Right lobe of liver (tissue), 6 donors: ENCODE data around the gene RLF. TPM values are rescaled to one million over a fixed set of nuclear protein-coding genes. Genes with fewer than 3 reads are reported as not detected.
"Not testable (repeated sequence)": the region's sequence is repeated elsewhere in the genome, so short reads cannot be mapped to it uniquely, and the experiment has no call there.

Experiments
- ATAC-seq, 4 donors: fragments of 200-7000 bp; cut with Tn5 transposase; one replicate each; pipeline ENCODE4 v1.9.1; 2020; ENCODE audit warnings: mild to moderate bottlenecking in 4 of 4, moderate library complexity in 4 of 4
- DNase-seq, 3 donors: peaks; one replicate each; pipeline ENCODE4 v3.0.0-alpha.2; 2020
- H3K27ac ChIP-seq, 3 donors: fragments of 200-600 bp; one replicate each; pipeline ENCODE4 v1.8.0; 2022
- H3K27me3 ChIP-seq, 2 donors: fragments of 200-600 bp; one replicate each; pipeline ENCODE4 v1.8.0; 2022
- H3K36me3 ChIP-seq, 4 donors: fragments of 200-600 bp; sonication (generic) in 1 of 4; one replicate each; pipeline versions ENCODE4 v1.5.1 to v1.8.0; 2017 to 2022; ENCODE audit warnings: control low read depth in 1 of 4
- H3K4me1 ChIP-seq, 4 donors: fragments of 200-600 bp; sonication (generic) in 1 of 4; one replicate each; pipeline versions ENCODE4 v1.5.1 to v1.8.0; 2017 to 2022; ENCODE audit warnings: control low read depth in 1 of 4
- H3K4me3 ChIP-seq, 3 donors: fragments of 200-600 bp; one replicate each; pipeline ENCODE4 v1.8.0; 2022
- H3K9me3 ChIP-seq, 4 donors: fragments of 200-600 bp; sonication (generic) in 1 of 4; one replicate each; pipeline versions ENCODE4 v1.5.1 to v1.8.0; 2017 to 2022; ENCODE audit warnings: control low read depth in 1 of 4
- POLR2A ChIP-seq: fragments of 450-650 bp; IDR thresholded peaks from one replicate; pipeline ENCODE4 v1.6.1; 2017; ENCODE audit warnings: antibody characterized with exemption, mild to moderate bottlenecking
- WGBS: methylation state at CpG from one replicate; pipeline ENCODE4 v1.1.6; 2018; ENCODE audit warnings: low coverage, low lambda C conversion rate; ENCODE audit not compliant: insufficient coverage; ENCODE audit errors: missing lambda C conversion rate; 5-methylcytosine and 5-hydroxymethylcytosine counted together
- intact Hi-C, 2 donors: fragments of 100-400 bp; cut with DNase I; formaldehyde crosslinking; loops; one replicate each; pipeline versions ENCODE4 v1.11.2 to v1.14.1; 2022
- total RNA-seq, 6 experiments: library from RNA; depleted of rRNA in 2 of 6; stranded (reverse); fragments of >200 nt in 2 of 6; fragmentation: NEBNext Ultra II Directional in 3 of 6; extraction: Animal tissue kit (Norgen Biotek cat#: 25700) in 3 of 6; gene quantifications; one replicate each; pipeline versions ENCODE4 v1.1.0 to v1.2.4, GENCODE V29; 2016 to 2023
- TF ChIP-seq, protein P1 (sequence below), 4 donors: fragments of 200-600 bp in 3 of 4; fragments of 450-650 bp in 1 of 4; IDR thresholded peaks; one replicate each; pipeline versions ENCODE4 v1.5.1 to v1.8.0; 2016 to 2022; ENCODE audit warnings: antibody characterized with exemption in 4 of 4, mild to moderate bottlenecking in 2 of 4
- donor health status: DM: no; HTN: yes; CAD: no.
- donor health status: DM: no; HTN: no; CAD: no.
- donor health status: DM: no; HTN: no; CAD: no.
- donor health status: DM: no; HTN: yes; CAD: no.
- donor health status: DM: no; HTN: yes; CAD: no.

Gene RLF
- total RNA-seq, 6 experiments from 2014 or later, result 4.6 to 12.3 (median 6.0) TPM

DNA sequence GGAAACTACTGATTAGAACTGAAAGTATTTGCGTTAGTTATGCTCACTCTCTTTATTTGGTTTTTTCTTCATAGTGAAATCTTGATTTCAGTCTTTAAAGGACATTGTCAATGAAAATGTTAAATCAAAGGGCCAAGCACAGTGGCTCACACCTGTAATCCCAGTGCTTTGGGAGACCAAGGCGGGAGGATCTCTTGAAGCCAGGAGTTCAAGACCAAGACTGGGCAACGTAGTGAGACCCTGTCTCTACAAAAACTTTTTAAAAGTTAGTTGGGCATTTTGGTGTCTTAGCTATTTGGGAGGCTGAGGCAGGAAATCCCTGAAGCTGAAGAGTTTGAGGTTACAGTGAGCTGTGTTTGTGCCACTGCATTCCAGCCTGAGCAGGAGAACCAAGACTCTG lies 13.6 kb downstream of the RLF start:
- Histone ChIP-seq H3K27ac (no peak overlapping the region), H3K9me3 (no peaks in the 10 kb centered on the region), H3K4me1 (peaks cover 0 to 4% (median 0%) of the 10 kb centered on the region in 4 donors), H3K36me3 (no peaks in the 10 kb centered on the region), H3K27me3 (no peaks in the 10 kb centered on the region), H3K4me3 (no peak overlapping the region)
- intact Hi-C loops, result no loop called here
- no peak for DNase-seq
- TF ChIP-seq POLR2A, result no peak
- TF ChIP-seq, protein P1, sequence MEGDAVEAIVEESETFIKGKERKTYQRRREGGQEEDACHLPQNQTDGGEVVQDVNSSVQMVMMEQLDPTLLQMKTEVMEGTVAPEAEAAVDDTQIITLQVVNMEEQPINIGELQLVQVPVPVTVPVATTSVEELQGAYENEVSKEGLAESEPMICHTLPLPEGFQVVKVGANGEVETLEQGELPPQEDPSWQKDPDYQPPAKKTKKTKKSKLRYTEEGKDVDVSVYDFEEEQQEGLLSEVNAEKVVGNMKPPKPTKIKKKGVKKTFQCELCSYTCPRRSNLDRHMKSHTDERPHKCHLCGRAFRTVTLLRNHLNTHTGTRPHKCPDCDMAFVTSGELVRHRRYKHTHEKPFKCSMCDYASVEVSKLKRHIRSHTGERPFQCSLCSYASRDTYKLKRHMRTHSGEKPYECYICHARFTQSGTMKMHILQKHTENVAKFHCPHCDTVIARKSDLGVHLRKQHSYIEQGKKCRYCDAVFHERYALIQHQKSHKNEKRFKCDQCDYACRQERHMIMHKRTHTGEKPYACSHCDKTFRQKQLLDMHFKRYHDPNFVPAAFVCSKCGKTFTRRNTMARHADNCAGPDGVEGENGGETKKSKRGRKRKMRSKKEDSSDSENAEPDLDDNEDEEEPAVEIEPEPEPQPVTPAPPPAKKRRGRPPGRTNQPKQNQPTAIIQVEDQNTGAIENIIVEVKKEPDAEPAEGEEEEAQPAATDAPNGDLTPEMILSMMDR (IDR thresholded peaks at IDR 0.05), result no peak
- 79% methylated on average over 3 of the region's 3 CpGs for WGBS
- ATAC-seq, result no peak

DNA sequence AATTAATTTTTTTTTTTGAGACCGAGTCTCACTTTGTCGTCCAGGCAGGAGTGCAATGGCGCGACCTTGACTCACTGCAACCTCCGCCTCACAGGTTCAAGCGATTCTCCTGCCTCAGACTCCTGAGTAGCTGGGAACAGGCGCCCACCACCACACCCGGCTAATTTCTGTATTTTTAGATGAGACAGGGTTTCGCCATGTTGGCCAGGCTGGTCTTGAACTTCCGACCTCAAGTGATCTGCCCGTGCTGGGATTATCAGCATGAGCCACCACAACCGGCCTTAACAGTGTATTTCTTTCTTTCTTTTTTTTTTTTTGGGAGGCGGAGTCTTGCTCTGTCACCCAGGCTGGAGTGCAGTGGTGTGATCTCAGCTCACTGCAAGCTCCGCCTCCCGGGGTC lies 15.8 kb downstream of the RLF start:
- H3K9me3 ChIP-seq, H3K27ac ChIP-seq, H3K27me3 ChIP-seq, H3K4me1 ChIP-seq, H3K36me3 ChIP-seq, H3K4me3 ChIP-seq, intact Hi-C loops, DNase-seq, ATAC-seq: not testable (repeated sequence)
- WGBS, result 95% methylated on average over 11 of the region's 15 CpGs

DNA sequence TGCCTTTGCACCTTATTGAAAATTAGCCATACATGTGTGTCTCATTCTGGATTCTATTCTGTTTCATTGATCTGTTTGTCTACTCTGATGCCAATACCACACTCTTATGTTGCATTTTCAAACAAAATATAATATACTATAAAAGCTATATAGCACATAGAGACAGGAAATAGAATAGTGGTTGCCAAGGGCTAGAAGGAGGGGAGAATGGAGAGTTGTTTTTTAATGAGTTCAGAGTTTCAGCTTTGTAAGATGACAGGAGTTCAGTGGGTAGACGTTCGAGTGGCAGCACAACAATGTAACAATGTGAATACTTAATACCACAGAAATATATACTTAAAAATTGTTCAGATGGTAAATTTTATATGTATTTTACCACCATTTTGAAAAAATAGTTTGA lies 17.0 kb downstream of the RLF start:
- no peaks in the 10 kb centered on the region for H3K27me3 ChIP-seq
- no peak overlapping the region for H3K4me3 ChIP-seq
- H3K27ac ChIP-seq, result no peak overlapping the region
- TF ChIP-seq, protein P1 (IDR thresholded peaks at IDR 0.05), result no peak
- TF ChIP-seq POLR2A, result no peak
- no peak for DNase-seq
- H3K4me1 ChIP-seq, result peaks cover 0 to 4% (median under 1%) of the 10 kb centered on the region in 4 donors
- intact Hi-C loops, result no loop called here
- no peaks in the 10 kb centered on the region for H3K9me3 ChIP-seq
- 59% methylated on average over 2 of the region's 2 CpGs for WGBS
- H3K36me3 ChIP-seq, result no peaks in the 10 kb centered on the region
- ATAC-seq, result no peak

DNA sequence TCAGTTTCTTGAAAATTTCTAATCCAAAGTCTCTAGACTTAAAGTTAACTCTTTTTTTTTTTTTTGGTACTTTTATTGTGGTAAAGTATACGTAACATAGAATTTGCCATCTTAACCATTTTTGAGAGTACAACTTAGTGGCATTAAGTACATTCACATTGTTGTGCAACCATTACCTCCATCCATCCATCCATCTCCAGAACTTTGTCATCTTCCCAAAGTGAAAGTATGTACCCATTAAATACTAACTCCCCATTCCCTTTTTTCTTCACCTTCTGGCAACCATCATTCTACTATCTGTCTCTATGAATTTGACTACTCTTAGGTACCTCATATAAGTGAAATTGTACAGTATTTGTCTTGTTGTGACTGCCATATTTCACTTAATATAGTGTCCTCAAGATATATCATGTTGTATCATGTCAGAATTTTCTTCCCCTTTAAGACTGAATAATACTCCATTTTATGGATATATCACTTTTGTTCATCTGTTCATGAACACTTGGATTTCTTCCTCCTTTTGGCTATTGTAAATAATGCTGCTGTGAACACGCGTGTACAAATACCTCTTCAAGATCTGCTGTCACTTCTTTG lies 18.4 kb downstream of the RLF start:
- H3K9me3 ChIP-seq, result no peaks in the 10 kb centered on the region
- peaks cover 0 to 2% (median under 1%) of the 10 kb centered on the region in 4 donors for H3K4me1 ChIP-seq
- ATAC-seq (no peak), DNase-seq (no peak)
- no peak overlapping the region for H3K4me3 ChIP-seq
- no peaks in the 10 kb centered on the region for H3K36me3 ChIP-seq
- intact Hi-C loops, result no loop called here
- whole genome bisulfite sequencing, result 88% methylated on average over 3 of the region's 3 CpGs
- TF ChIP-seq, protein P1 (IDR thresholded peaks at IDR 0.05), result no peak
- TF ChIP-seq POLR2A, result no peak
- no peak overlapping the region for H3K27ac ChIP-seq
- H3K27me3 ChIP-seq, result no peaks in the 10 kb centered on the region

DNA sequence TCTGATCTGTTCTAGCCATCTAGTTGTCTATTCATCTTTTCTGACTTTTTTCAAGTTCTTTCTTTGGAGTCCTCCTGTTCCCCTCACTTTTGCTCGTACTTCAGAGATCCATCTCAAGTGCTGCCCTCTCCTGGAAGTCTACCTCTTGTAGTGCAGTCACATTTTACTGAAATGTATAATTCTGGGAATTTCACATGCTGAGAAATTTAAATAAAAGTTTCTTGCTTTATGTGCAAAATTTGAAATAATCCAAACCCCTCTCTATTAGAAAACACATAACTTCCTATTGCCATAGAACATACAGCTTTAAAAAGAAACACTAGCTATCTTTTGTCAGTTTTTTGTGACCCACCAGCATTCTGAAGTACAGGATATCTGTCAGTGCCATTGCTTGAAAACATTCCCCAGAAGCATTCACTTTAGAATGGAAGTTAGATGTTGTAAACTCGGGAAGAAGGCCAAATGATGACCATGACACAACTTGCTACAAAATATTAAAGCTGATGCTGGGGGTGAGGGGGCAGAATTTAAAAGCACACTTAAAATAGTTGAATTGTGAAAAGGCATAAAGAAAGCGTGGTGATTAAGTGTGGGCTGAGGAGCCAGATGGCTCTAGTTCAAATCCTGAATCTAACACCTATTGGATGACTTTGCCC lies 22.0 kb downstream of the RLF start:
- Histone ChIP-seq H3K36me3 (no peaks in the 10 kb centered on the region), H3K4me3 (no peak overlapping the region), H3K27ac (no peak overlapping the region), H3K27me3 (no peaks in the 10 kb centered on the region), H3K4me1 (peaks cover 0 to 2% (median 0%) of the 10 kb centered on the region in 4 donors), H3K9me3 (no peaks in the 10 kb centered on the region)
- no peak for DNase-seq
- intact Hi-C loops, result no loop called here
- TF ChIP-seq, protein P1 (IDR thresholded peaks at IDR 0.05), result peak in 3 of 4 donors; percentile 11 to 36 (median 33)
- TF ChIP-seq POLR2A, result no peak
- WGBS, result 73% methylated on average over 3 of the region's 3 CpGs
- ATAC-seq, result no peak
